ENCODE results near the gene DNAJA3.

The DNAJA3 gene

GRCh38 chr16:4437366-4437765, 11.7 kb downstream of the DNAJA3 start:
- no peak for DNase-seq

GRCh38 chr16:4442371-4442770, 16.7 kb downstream of the DNAJA3 start:
- no peak for DNase-seq

GRCh38 chr16:4443271-4443670, 17.6 kb downstream of the DNAJA3 start:
- no peak for DNase-seq

GRCh38 chr16:4443986-4444385, 18.3 kb downstream of the DNAJA3 start:
- no peak for DNase-seq

- no peak for DNase-seq
These were observed 24.8 kb downstream of the DNAJA3 start for GRCh38 chr16:4450430-4450829.

- DNase-seq, result no peak
These were observed 25.4 kb downstream of the DNAJA3 start for GRCh38 chr16:4450931-4451519.

- no peak for DNase-seq
These were observed 27.0 kb downstream of the DNAJA3 start for GRCh38 chr16:4452674-4453073.

GRCh38 chr16:4454623-4455022, 29.0 kb downstream of the DNAJA3 start:
- no peak for DNase-seq

- no peak for DNase-seq
These were observed 29.4 kb downstream of the DNAJA3 start for GRCh38 chr16:4455081-4455480.

- no peak for DNase-seq
These were observed 30.3 kb downstream of the DNAJA3 start for GRCh38 chr16:4455951-4456350.

- DNase-seq, result no peak
These were observed 35.2 kb downstream of the DNAJA3 start for GRCh38 chr16:4460936-4461249.

GRCh38 chr16:4461250-4462085, 35.8 kb downstream of the DNAJA3 start:
- no peak for DNase-seq

- DNase-seq, result no peak
These were observed 38.0 kb downstream of the DNAJA3 start for GRCh38 chr16:4463522-4464163.

GRCh38 chr16:4465977-4466779, 40.5 kb downstream of the DNAJA3 start:
- peak; percentile 69 for DNase-seq

GRCh38 chr16:4467916-4468315, 42.2 kb downstream of the DNAJA3 start:
- no peak for DNase-seq

- no peak for DNase-seq
These were observed 43.3 kb downstream of the DNAJA3 start for GRCh38 chr16:4468972-4469371.

- no peak for DNase-seq
These were observed 46.2 kb downstream of the DNAJA3 start for GRCh38 chr16:4471869-4472268.

GRCh38 chr16:4472880-4473279, 47.2 kb downstream of the DNAJA3 start:
- DNase-seq, result no peak

- peak; percentile 77 for DNase-seq
These were observed 48.7 kb downstream of the DNAJA3 start, which contains the start of gene NMRAL1 for GRCh38 chr16:4474192-4474961. NMRAL1 (minus strand) TSS chr16:4474625; CDS start chr16:4474132, 493 bp downstream.

- DNase-seq, result peak; percentile 88
These were observed 50.5 kb downstream of the DNAJA3 start, which contains the start of gene HMOX2 for GRCh38 chr16:4475880-4476788. HMOX2 (plus strand) TSS chr16:4476398; CDS start chr16:4505525, 29,127 bp downstream.

- DNase-seq, result no peak
These were observed 52.3 kb downstream of the DNAJA3 start for GRCh38 chr16:4477966-4478365.

All from stimulated activated naive CD4-positive, alpha-beta T cell treated with Interleukin-2 at 50 U/mL for 16 hours (primary cell).